Spleen (tissue), 11 donors: ENCODE results near the gene SMARCA1. TPM values are rescaled to one million over a fixed set of nuclear protein-coding genes. Genes with fewer than 3 reads are reported as not detected.

ENCODE experiments used
- DNase-seq: peaks from one replicate; pipeline ENCODE4 v3.0.0-alpha.2; 2020
- H3K27ac ChIP-seq, 8 donors: fragments of 200-600 bp; sonication (generic) in 7 of 8; 1 replicate in 4 of 8; 2 replicates in 4 of 8; pipeline versions ENCODE4 v1.5.0 to v1.8.0; 2016 to 2021; ENCODE audit warnings: inconsistent platforms in 4 of 8, mild to moderate bottlenecking in 4 of 8, moderate library complexity in 1 of 8
- H3K27me3 ChIP-seq, 7 donors: fragments of 200-600 bp; sonication (generic) in 6 of 7; replicated peaks in 1 of 7; 1 replicate in 4 of 7; 2 replicates in 3 of 7; pipeline versions ENCODE4 v1.5.0 to v1.8.0; 2016 to 2021; ENCODE audit warnings: inconsistent platforms in 3 of 7, mild to moderate bottlenecking in 1 of 7
- H3K36me3 ChIP-seq, 6 donors: fragments of 200-600 bp; sonication (generic) in 5 of 6; 1 replicate in 4 of 6; 2 replicates in 2 of 6; pipeline versions ENCODE4 v1.5.0 to v1.8.0; 2016 to 2021; ENCODE audit warnings: inconsistent platforms in 2 of 6
- H3K4me1 ChIP-seq, 6 donors: fragments of 200-600 bp; sonication (generic) in 5 of 6; 1 replicate in 3 of 6; 2 replicates in 3 of 6; pipeline versions ENCODE4 v1.5.0 to v1.8.0; 2016 to 2021; ENCODE audit warnings: inconsistent platforms in 3 of 6
- H3K4me3 ChIP-seq, 8 donors: fragments of 200-600 bp; sonication (generic) in 7 of 8; 1 replicate in 4 of 8; 2 replicates in 4 of 8; pipeline versions ENCODE4 v1.5.0 to v1.8.0; 2016 to 2021; ENCODE audit warnings: inconsistent platforms in 4 of 8, mild to moderate bottlenecking in 4 of 8, moderate library complexity in 2 of 8
- H3K9me3 ChIP-seq, 8 donors: fragments of 200-600 bp; sonication (generic) in 7 of 8; 1 replicate in 4 of 8; 2 replicates in 4 of 8; pipeline versions ENCODE4 v1.5.0 to v1.8.0; 2016 to 2021; ENCODE audit warnings: inconsistent platforms in 4 of 8
- POLR2A ChIP-seq, 3 donors: fragments of 450-650 bp; IDR thresholded peaks; one replicate each; pipeline ENCODE4 v1.5.1; 2017; ENCODE audit warnings: antibody characterized with exemption in 3 of 3, mild to moderate bottlenecking in 1 of 3
- POLR2AphosphoS5 ChIP-seq, 3 donors: sonication (generic); formaldehyde crosslinking; IDR thresholded peaks; one replicate each; pipeline ENCODE4 v1.5.1; 2017; ENCODE audit warnings: antibody characterized with exemption in 3 of 3
- WGBS, 5 donors: extraction: QIAGEN DNeasy Blood & Tissue Kit in 3 of 5; methylation state at CpG; one replicate each; pipeline versions ENCODE4 v1.1.5 to v1.1.7; 2013 to 2018; 5-methylcytosine and 5-hydroxymethylcytosine counted together
- intact Hi-C: fragments of 100-400 bp; cut with DNase I; formaldehyde crosslinking; loops from one replicate; pipeline ENCODE4 v1.15.0; 2023; ENCODE audit warnings: low total_unique reads
- polyA plus RNA-seq, 3 donors: library from polyadenylated mRNA; stranded (reverse); fragments of 200-250 nt; gene quantifications; one replicate each; pipeline ENCODE4 v1.2.1, GENCODE V29; 2013
- total RNA-seq, 7 donors: library from RNA; depleted of rRNA in 3 of 7; stranded (reverse); fragments of >200 nt in 3 of 7; fragmentation: NEBNext Ultra II Directional in 4 of 7; extraction: Animal tissue kit (Norgen Biotek cat#: 25700) in 4 of 7; gene quantifications; one replicate each; pipeline versions ENCODE4 v1.1.0 to v1.2.1, GENCODE V29; 2016 to 2021
- TF ChIP-seq, protein P1 (sequence below), 11 experiments: fragments of 200-600 bp in 7 of 11; fragments of 450-650 bp in 4 of 11; sonication (generic) in 4 of 11; IDR thresholded peaks in 8 of 11; conservative IDR thresholded peaks in 3 of 11; 1 replicate in 7 of 11; 2 replicates in 4 of 11; pipeline versions ENCODE4 v1.4.0 to v1.8.0; 2016 to 2021; ENCODE audit warnings: antibody characterized with exemption in 11 of 11, inconsistent platforms in 4 of 11, mild to moderate bottlenecking in 1 of 11
- donor health status: healthy with polysubstance abuse.
- donor health status: DM: no; HTN: no; CAD: no; lungs with moderate emphysema.
- donor health status: DM: no; HTN: no; CAD: no.
- donor health status: Bipolar disorder and iron deficiency.
- donor health status: healthy.
- donor health status: DM: no; HTN: no; CAD: no.
- donor health status: DM: yes; HTN: yes; CAD: no.

SMARCA1 gene
- total and polyA plus RNA-seq, 10 donors = 2.5 to 25.3 (median 15.8) TPM

GRCh38 chrX:129540722-129541184, 17.5 kb upstream of the SMARCA1 start:
- H3K36me3 ChIP-seq = no peaks in the 10 kb centered on the region
- peak overlapping the region in 6 of 8 donors; percentile 52 to 82 (median 74) for H3K27ac ChIP-seq
- no peaks in the 10 kb centered on the region for H3K9me3 ChIP-seq
- peak overlapping the region; percentile 37 to 77 (median 51) for H3K4me3 ChIP-seq
- no peak for TF ChIP-seq POLR2AphosphoS5 (IDR thresholded peaks at IDR 0.05)
- TF ChIP-seq, protein P1, sequence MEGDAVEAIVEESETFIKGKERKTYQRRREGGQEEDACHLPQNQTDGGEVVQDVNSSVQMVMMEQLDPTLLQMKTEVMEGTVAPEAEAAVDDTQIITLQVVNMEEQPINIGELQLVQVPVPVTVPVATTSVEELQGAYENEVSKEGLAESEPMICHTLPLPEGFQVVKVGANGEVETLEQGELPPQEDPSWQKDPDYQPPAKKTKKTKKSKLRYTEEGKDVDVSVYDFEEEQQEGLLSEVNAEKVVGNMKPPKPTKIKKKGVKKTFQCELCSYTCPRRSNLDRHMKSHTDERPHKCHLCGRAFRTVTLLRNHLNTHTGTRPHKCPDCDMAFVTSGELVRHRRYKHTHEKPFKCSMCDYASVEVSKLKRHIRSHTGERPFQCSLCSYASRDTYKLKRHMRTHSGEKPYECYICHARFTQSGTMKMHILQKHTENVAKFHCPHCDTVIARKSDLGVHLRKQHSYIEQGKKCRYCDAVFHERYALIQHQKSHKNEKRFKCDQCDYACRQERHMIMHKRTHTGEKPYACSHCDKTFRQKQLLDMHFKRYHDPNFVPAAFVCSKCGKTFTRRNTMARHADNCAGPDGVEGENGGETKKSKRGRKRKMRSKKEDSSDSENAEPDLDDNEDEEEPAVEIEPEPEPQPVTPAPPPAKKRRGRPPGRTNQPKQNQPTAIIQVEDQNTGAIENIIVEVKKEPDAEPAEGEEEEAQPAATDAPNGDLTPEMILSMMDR (IDR thresholded peaks at IDR 0.05 in 8 of 11, conservative IDR thresholded peaks at IDR 0.05 in 3 of 11) = peak in 1 of 11 experiments; percentile 2
- intact Hi-C loops = no loop called here
- H3K4me1 ChIP-seq = peaks cover 0 to 8% (median 1%) of the 10 kb centered on the region in 6 donors
- 0 to 45% (median 3%) methylated on average over 1 to 14 of the region's 14 CpGs for WGBS, 5 donors
- peaks cover 0 to 3% (median 0%) of the 10 kb centered on the region in 7 donors for H3K27me3 ChIP-seq
- DNase-seq = no peak

DNA sequence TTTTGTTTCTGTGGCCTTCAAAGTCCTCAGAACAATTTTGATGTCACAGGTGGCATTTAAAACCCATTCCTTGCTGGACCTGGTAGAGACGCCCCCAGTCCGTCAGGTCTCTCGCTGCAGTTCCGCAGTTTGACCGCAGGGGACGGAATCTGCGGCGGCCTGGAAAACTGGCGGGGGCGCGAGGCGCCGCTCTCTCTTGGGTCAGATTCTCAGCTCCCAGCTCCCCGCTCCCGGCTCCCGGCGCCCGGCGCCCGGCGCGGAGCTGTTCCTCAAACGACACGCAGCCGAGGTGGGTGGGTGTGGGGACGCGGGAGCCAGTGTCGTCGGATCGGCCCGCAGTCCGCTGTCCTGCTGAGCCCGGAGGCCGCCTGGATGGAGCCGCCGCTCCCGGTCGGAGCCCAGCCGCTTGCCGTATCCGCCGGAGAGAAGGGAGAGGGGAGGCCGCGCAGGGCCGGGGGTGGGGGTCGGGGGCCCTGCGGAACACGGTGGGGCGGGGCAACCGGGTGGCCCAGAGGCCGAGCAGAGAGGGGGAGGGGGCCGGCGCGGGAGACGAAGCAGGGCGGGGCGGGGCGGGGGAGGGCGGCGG, 16.9 kb upstream of the SMARCA1 start, which contains the start of gene OCRL:
OCRL (plus strand) TSS at position 192 of the 586 bp plus-strand sequence; CDS start at position 373, 181 bp downstream.
- intact Hi-C loops = no loop called here
- Histone ChIP-seq H3K36me3 (no peaks in the 10 kb centered on the region), H3K4me3 (peak within 1 kb of the TSS; percentile 37 to 77 (median 51)), H3K4me1 (peaks cover 0 to 8% (median 1%) of the 10 kb centered on the region in 6 donors), H3K9me3 (no peaks in the 10 kb centered on the region), H3K27me3 (peaks cover 0 to 3% (median 0%) of the 10 kb centered on the region in 7 donors), H3K27ac (peak within 1 kb of the TSS in 7 of 8 donors; percentile 52 to 82 (median 74))
- peak; percentile 88 for DNase-seq
- 0 to 41% (median 6%) methylated on average over 13 to 49 of the region's 60 CpGs for WGBS, 5 donors
- TF ChIP-seq POLR2AphosphoS5 (IDR thresholded peaks at IDR 0.05) (peak; percentile 11 to 63 (median 52)), POLR2A (IDR thresholded peaks at IDR 0.05) (no peak)
- TF ChIP-seq, protein P1 (IDR thresholded peaks at IDR 0.05 in 8 of 11, conservative IDR thresholded peaks at IDR 0.05 in 3 of 11) = peak in 10 of 11 experiments; percentile 29 to 75 (median 63)

DNA sequence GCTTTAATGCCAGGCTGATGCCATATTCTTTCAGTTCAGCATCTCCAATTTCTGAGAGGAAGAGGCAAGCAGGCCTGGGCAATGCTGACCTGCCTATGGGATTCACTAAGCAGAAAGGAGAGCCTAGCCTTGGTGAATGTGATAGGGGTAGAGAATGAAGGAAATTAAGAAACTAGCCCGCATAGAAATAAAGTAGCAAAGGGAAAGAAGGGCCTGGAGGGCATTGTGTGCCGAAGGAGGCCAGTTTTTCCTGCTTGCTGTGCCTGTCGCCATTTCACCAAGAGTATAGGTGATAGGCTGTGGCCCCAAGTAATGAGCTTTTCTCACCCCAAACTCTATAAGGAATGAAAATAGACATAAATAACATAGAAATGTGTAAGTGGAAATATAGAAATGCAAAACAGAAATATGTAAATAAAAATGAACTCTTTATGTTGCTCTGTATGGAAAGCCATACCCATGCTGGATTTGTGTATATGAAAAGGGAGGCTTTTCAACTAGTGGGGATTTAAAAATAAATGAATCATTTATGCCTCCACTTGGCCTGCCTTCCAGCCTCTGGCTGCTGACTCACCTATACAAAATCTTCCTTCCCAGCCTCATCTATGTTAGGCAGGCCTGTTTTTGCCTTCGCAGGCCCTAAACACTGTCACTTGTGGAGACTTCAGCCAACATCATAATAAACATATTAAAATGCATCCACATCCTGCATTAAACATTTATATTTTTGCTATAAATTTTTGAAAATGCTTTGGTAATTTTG, 11.7 kb upstream of the SMARCA1 start:
- intact Hi-C loops = no loop called here
- no peak for DNase-seq
- no peaks in the 10 kb centered on the region for H3K4me1 ChIP-seq
- H3K4me3 ChIP-seq = no peak overlapping the region
- WGBS, 5 donors = 78 to 96% (median 93%) methylated on average over 4 of the region's 4 CpGs
- TF ChIP-seq POLR2AphosphoS5 (IDR thresholded peaks at IDR 0.05) (no peak), POLR2A (IDR thresholded peaks at IDR 0.05) (no peak)
- TF ChIP-seq, protein P1 (IDR thresholded peaks at IDR 0.05 in 8 of 11, conservative IDR thresholded peaks at IDR 0.05 in 3 of 11) = no peak
- peaks cover 0 to under 1% (median 0%) of the 10 kb centered on the region in 7 donors for H3K27me3 ChIP-seq
- H3K36me3 ChIP-seq = no peaks in the 10 kb centered on the region
- H3K27ac ChIP-seq = no peak overlapping the region
- H3K9me3 ChIP-seq = no peaks in the 10 kb centered on the region

GRCh38 chrX:129531132-129531531, 7.8 kb upstream of the SMARCA1 start:
- Histone ChIP-seq H3K9me3 (no peaks in the 10 kb centered on the region), H3K4me3 (no peak overlapping the region), H3K36me3 (no peaks in the 10 kb centered on the region), H3K27ac (no peak overlapping the region), H3K4me1 (no peaks in the 10 kb centered on the region), H3K27me3 (no peaks in the 10 kb centered on the region)
- intact Hi-C loops = no loop called here
- no peak for DNase-seq
- WGBS, 5 donors = 61 to 100% (median 83%) methylated on average over 1 of the region's 1 CpG
- TF ChIP-seq POLR2AphosphoS5 (IDR thresholded peaks at IDR 0.05) (no peak), POLR2A (IDR thresholded peaks at IDR 0.05) (no peak)
- TF ChIP-seq, protein P1 (IDR thresholded peaks at IDR 0.05 in 8 of 11, conservative IDR thresholded peaks at IDR 0.05 in 3 of 11) = no peak
